M059J (cell line): ENCODE results near the gene AMELX. TPM values are rescaled to one million over a fixed set of nuclear protein-coding genes. Genes with fewer than 3 reads are reported as not detected.
A peak's percentile ranks its signal among the peaks of the same experiment; 100 is the strongest.

Experiments used
- DNase-seq: peaks from one replicate; pipeline ENCODE4 v3.0.0-alpha.2; 2012; ENCODE audit warnings: low read depth
- total RNA-seq: library from RNA; depleted of rRNA; stranded (reverse); fragments of >200 nt; shearing (Covaris generic); gene quantifications from 2 replicates; pipeline ENCODE4 v1.2.3, GENCODE V29; 2014

AMELX gene
- total RNA-seq, 1 experiment from 2014 or later: not detected

- DNase-seq: no peak
Observed at GRCh38 chrX:11305641-11306040, 12.4 kb downstream of the AMELX start.

DNA sequence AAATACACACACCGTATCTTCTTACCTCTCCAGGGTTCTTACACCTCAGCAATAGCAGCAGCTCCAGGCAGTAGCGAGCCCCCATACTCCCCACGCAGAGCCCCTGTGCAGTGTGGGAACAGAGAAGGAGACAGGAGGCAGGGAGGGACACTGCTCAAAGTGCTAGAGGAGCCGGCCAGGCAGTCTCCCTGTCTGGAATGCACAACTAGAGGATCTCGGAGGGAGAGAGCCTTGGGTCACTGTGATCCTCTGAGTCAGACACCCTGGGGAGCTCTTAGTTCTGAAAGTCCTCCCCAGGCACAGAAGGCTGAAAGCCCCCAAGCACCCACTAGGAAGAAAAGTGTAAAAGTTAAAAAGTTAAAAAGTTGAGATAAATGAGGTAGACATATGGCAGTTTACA, 16.0 kb downstream of the AMELX start:
- DNase-seq: peak; percentile 2

DNA sequence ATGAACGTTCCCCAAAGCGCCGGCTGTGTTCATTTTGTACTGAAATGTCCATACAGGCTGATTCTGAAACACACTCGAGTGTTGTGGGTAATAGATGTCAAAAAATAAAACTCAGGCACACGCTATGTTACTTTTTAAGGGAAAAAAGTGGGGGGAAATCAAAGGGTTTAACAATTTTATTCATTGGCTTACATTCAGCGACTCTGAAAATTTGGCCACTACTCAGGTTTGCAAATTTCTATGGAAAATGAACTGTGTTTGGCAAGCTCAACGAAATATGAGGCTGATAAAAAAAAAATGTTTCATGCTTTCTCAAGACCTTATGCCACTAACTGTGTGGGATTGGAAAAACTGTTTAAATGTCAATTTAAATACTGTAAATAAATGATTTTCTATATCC, 18.5 kb downstream of the AMELX start:
- no peak for DNase-seq

- DNase-seq: no peak
Observed at GRCh38 chrX:11319806-11320520, 26.8 kb downstream of the AMELX start.

GRCh38 chrX:11321986-11322385, 28.8 kb downstream of the AMELX start:
- DNase-seq: no peak

- DNase-seq: no peak
Observed at GRCh38 chrX:11328134-11328533, 34.9 kb downstream of the AMELX start.

- DNase-seq: peak; percentile 14
Observed at GRCh38 chrX:11329021-11329420, 35.8 kb downstream of the AMELX start.

DNA sequence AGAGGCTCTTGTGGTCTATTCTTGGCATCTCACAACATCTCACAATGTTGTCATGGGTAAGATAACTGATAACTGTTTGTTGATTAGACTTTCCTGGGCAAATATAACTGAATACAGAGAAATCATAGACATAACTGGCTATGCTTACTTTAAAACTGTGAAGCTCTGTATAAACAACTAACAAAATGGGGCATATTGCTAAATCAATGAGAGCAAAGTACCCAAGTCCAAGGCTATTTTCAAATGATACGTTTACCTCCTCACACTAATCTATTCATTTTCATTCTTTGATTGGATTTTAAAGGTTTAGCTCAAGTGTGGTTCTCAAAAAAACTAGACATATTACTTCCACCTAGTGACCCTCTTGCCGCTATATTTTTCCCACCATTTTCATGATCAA, 38.6 kb downstream of the AMELX start:
- no peak for DNase-seq

DNA sequence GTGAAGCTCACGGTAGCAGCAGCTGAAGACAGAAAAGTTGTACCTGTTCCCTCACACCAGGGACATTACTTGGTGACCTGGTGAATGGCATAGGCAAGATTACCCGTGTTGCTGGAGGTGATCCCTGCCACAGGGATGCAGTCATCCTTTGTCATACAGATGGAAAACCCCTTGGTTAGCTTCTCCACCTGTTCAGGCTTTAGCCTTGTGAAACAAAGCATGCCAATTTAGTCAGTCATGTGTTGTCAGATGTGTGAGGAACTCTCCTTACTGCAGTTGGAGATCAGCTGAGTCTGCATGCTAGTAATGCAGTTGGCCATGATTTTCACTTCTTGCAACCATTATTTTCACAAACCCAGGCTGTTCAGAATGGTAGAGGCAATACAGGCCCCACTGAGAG, 41.0 kb downstream of the AMELX start:
- DNase-seq: peak; percentile 19

DNA sequence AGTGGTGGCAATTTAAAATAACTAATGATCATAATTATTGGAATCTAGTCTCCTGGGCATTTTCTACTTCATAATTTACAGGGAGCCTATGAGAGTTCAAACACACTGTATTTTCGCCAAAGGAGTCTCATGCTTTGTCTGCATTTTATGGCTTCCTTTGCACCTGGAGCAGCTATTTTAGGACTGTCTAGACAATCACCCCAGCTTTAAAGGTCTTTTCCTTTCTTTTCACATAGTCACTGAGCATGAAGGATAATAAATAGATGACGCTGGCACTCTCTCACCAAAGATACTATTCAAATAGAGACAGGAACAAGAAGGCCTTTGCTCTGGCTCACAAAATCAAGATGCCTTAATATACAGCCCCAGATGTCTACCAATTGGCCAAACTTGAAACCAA, 43.0 kb downstream of the AMELX start:
- DNase-seq: no peak

DNA sequence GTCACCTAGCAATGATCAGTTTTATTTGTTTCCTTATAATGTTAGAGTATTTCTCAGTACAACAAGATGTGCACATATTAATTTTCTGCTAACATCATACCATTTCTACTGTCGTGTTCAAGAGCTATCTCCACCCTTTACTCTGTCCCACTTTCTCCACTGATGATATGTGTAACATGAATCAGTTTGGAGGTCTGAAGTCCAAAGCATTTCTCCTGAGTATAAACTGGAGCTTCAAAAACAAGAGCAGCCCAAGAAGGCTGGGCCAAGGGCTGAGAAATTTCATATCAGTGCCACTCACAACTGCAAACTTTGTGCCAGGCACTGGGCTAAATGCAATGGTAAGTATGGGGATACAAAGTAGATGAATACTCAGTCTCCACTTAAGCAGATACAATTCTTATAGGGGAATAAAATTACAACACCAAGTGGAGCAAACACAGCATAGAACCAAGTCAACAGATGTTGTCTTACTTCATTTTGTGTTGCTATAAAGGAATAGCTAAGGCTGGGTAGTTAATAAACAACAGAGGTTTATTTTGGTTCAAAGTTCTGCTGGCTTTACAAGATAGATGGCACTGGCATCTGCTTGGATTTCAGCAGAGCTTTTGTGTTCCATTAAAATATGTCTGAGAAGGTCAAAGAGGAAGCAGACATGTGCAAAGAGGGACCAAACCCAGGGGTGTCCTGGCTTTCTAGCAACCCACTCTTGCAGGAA, 44.2 kb downstream of the AMELX start:
- no peak for DNase-seq

GRCh38 chrX:11341274-11342201, 48.3 kb downstream of the AMELX start:
- peak; percentile 89 for DNase-seq

GRCh38 chrX:11342673-11343072, 49.5 kb downstream of the AMELX start:
- DNase-seq: no peak

GRCh38 chrX:11346121-11346682, 53.0 kb downstream of the AMELX start:
- DNase-seq: no peak

GRCh38 chrX:11347300-11347699, 54.1 kb downstream of the AMELX start:
- no peak for DNase-seq

- no peak for DNase-seq
Observed at GRCh38 chrX:11349020-11349419, 55.8 kb downstream of the AMELX start.

- DNase-seq: no peak
Observed at GRCh38 chrX:11349661-11350337, 56.6 kb downstream of the AMELX start.
